Tibial nerve (tissue), 3 donors: ENCODE data around the gene CCDC78.

Source experiments
- CTCF ChIP-seq, 5 experiments: fragments of 200-600 bp in 3 of 5; fragments of 450-650 bp in 2 of 5; sonication (generic) in 3 of 5; IDR thresholded peaks; one replicate each; pipeline ENCODE4 v1.5.1; 2016 to 2019; ENCODE audit warnings: antibody characterized with exemption in 5 of 5, mild to moderate bottlenecking in 3 of 5, moderate library complexity in 2 of 5
- POLR2A ChIP-seq, 2 donors: fragments of 450-650 bp; IDR thresholded peaks; one replicate each; pipeline ENCODE4 v1.6.1; 2017; ENCODE audit warnings: antibody characterized with exemption in 2 of 2, mild to moderate bottlenecking in 2 of 2, moderate library complexity in 2 of 2

DNA sequence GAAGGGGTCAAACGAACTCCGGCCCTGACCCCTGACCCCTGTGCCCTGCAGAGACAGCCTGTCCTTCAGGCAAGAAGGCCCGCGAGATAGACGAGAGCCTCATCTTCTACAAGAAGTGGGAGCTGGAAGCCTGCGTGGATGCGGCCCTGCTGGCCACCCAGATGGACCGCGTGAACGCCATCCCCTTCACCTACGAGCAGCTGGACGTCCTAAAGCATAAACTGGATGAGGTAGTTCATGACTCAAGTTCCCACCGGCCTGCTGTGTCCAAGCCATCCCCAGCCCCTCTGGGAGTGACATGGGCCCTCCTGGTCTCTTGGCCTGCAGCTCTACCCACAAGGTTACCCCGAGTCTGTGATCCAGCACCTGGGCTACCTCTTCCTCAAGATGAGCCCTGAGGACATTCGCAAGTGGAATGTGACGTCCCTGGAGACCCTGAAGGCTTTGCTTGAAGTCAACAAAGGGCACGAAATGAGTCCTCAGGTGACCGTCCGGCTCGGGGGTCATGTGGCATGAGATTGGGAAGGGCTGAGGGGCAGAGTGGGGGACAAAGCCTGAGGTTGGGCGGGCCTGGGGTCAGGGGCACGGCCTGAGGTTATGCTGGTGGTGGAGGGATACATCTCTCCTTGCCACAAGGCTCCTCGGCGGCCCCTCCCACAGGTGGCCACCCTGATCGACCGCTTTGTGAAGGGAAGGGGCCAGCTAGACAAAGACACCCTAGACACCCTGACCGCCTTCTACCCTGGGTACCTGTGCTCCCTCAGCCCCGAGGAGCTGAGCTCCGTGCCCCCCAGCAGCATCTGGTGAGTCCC, 40.0 kb upstream of the CCDC78 start:
- no peak for TF ChIP-seq CTCF (IDR thresholded peaks at IDR 0.05)
- TF ChIP-seq POLR2A (IDR thresholded peaks at IDR 0.05): no peak
